SK-N-SH (cell line): ENCODE data around the gene SRGAP3. TPM values are rescaled to one million over a fixed set of nuclear protein-coding genes. Genes with fewer than 3 reads are reported as not detected.
A peak's percentile ranks its signal among the peaks of the same experiment; 100 is the strongest.

Experiments used
- CTCF ChIA-PET: fragments of 300-600, 350-600 bp; formaldehyde crosslinking; extraction: SDS; loops from one replicate; lab custom pipeline; 2021; lab: Yijun Ruan, JAX
- POLR2A ChIA-PET: fragments of 350-600 bp; sonication (Branson Sonifier 250); formaldehyde crosslinking; extraction: SDS; loops from one replicate; lab custom pipeline; 2020; ENCODE audit warnings: antibody characterized with exemption, inconsistent platforms; lab: Yijun Ruan, JAX
- DNase-seq: peaks from one replicate; pipeline ENCODE4 v3.0.0; 2012
- H2AFZ ChIP-seq: fragments of 200-600 bp; sonication (generic); 2 replicates; pipeline ENCODE4 v1.8.1; 2016; ENCODE audit warnings: antibody characterized with exemption, mild to moderate bottlenecking, low read depth
- H3F3A ChIP-seq: fragments of 200-600 bp; sonication (generic); replicated peaks from 2 replicates; pipeline ENCODE3; 2016; ENCODE audit warnings: antibody characterized with exemption, mild to moderate bottlenecking; ENCODE audit not compliant: insufficient read depth
- H3K27ac ChIP-seq, 2 experiments: fragments of 200-500 bp in 1 of 2; fragments of 200-600 bp in 1 of 2; sonication (Bioruptor generic) in 1 of 2; sonication (generic), shearing (Covaris generic) in 1 of 2; 2 replicates each; pipeline versions ENCODE4 v1.5.1 to v1.6.1; 2014 to 2016; ENCODE audit warnings: low read depth in 2 of 2, inconsistent platforms in 1 of 2, low read length in 1 of 2, mild to moderate bottlenecking in 1 of 2, mixed read lengths in 1 of 2
- H3K27me3 ChIP-seq: fragments of 200-600 bp; sonication (generic), shearing (Covaris generic); 2 replicates; pipeline ENCODE4 v1.6.1; 2016; ENCODE audit warnings: mixed run types; ENCODE audit not compliant: insufficient read depth
- H3K36me3 ChIP-seq, 2 experiments: fragments of 200-500 bp in 1 of 2; fragments of 200-600 bp in 1 of 2; sonication (Bioruptor generic) in 1 of 2; sonication (generic) in 1 of 2; replicated peaks in 1 of 2; 2 replicates each; pipeline versions ENCODE3 to v1.5.1; 2014 to 2016; ENCODE audit warnings: low read length in 1 of 2, mild to moderate bottlenecking in 1 of 2; ENCODE audit not compliant: insufficient read depth in 2 of 2, control insufficient read depth in 1 of 2
- H3K4me1 ChIP-seq, 2 experiments: fragments of 200-500 bp in 1 of 2; fragments of 200-600 bp in 1 of 2; sonication (Bioruptor generic) in 1 of 2; sonication (generic), shearing (Covaris generic) in 1 of 2; 2 replicates each; pipeline versions ENCODE4 v1.5.1 to v1.6.1; 2014 to 2016; ENCODE audit warnings: low read depth in 1 of 2, low read length in 1 of 2, mixed run types in 1 of 2; ENCODE audit not compliant: insufficient read depth in 2 of 2, control insufficient read depth in 1 of 2
- H3K4me2 ChIP-seq: fragments of 200-600 bp; sonication (generic), shearing (Covaris generic); 2 replicates; pipeline ENCODE4 v1.6.1; 2017; ENCODE audit warnings: mixed run types
- H3K4me3 ChIP-seq, 2 experiments: fragments of 200-500 bp in 1 of 2; fragments of 200-600 bp in 1 of 2; sonication (Bioruptor generic) in 1 of 2; sonication (generic), shearing (Covaris generic) in 1 of 2; 2 replicates each; pipeline versions ENCODE4 v1.5.1 to v1.8.1; 2014 to 2016; ENCODE audit warnings: low read depth in 2 of 2, inconsistent platforms in 1 of 2, low read length in 1 of 2, mild to moderate bottlenecking in 1 of 2, mixed read lengths in 1 of 2, moderate library complexity in 1 of 2
- H3K79me2 ChIP-seq: fragments of 200-600 bp; sonication (generic); 2 replicates; pipeline ENCODE4 v1.8.1; 2017; ENCODE audit warnings: mild to moderate bottlenecking; ENCODE audit not compliant: insufficient read depth
- H3K9ac ChIP-seq: fragments of 200-600 bp; sonication (generic); 2 replicates; pipeline ENCODE4 v1.6.1; 2017; ENCODE audit warnings: mixed run types
- H3K9me2 ChIP-seq: fragments of 200-600 bp; sonication (generic); 2 replicates; pipeline ENCODE4 v1.6.1; 2017; ENCODE audit warnings: mixed run types
- H3K9me3 ChIP-seq: fragments of 200-600 bp; sonication (generic); 2 replicates; pipeline ENCODE4 v1.6.1; 2017; ENCODE audit warnings: mixed run types, mild to moderate bottlenecking, moderate library complexity
- H4K20me1 ChIP-seq: fragments of 200-600 bp; sonication (generic); 2 replicates; pipeline ENCODE4 v1.6.1; 2017; ENCODE audit warnings: mild to moderate bottlenecking, mixed run types; ENCODE audit not compliant: insufficient read depth
- ELF1 ChIP-seq: IDR thresholded peaks from 2 replicates; pipeline ENCODE4 v1.4.0; 2012
- EZH2phosphoT487 ChIP-seq: fragments of 200-600 bp; sonication (generic); IDR thresholded peaks from 2 replicates; pipeline ENCODE4 v1.6.1; 2017; ENCODE audit warnings: low read depth, mixed run types, mild to moderate bottlenecking, antibody characterized with exemption, moderate library complexity, borderline replicate concordance
- FOSL2 ChIP-seq: IDR thresholded peaks from 2 replicates; pipeline ENCODE4 v1.4.0; 2012; ENCODE audit warnings: low read depth, mild to moderate bottlenecking, moderate library complexity, borderline replicate concordance
- FOXJ3 ChIP-seq: sonication (generic); formaldehyde crosslinking; IDR thresholded peaks from 2 replicates; pipeline ENCODE4 v1.5.1; 2020; ENCODE audit warnings: mild to moderate bottlenecking, missing genetic modification reagents
- IRF3 ChIP-seq: fragments of 150-350 bp; IDR thresholded peaks from 2 replicates; pipeline ENCODE4 v1.6.1; 2016; ENCODE audit warnings: mild to moderate bottlenecking, low read depth, low read length
- MAX ChIP-seq: IDR thresholded peaks from 2 replicates; pipeline ENCODE4 v1.4.0; 2012; ENCODE audit warnings: low read depth
- MXI1 ChIP-seq: IDR thresholded peaks from 2 replicates; pipeline ENCODE4 v1.6.1; 2012; ENCODE audit warnings: mild to moderate bottlenecking, low read depth, low read length, improper control_type of control experiment
- NFIC ChIP-seq: IDR thresholded peaks from 2 replicates; pipeline ENCODE4 v1.4.0; 2012; ENCODE audit warnings: borderline replicate concordance
- POLR2AphosphoS5 ChIP-seq: IDR thresholded peaks from 2 replicates; pipeline ENCODE4 v1.6.1; 2012; ENCODE audit warnings: low read depth, low read length
- RAD21 ChIP-seq: IDR thresholded peaks from 2 replicates; pipeline ENCODE4 v1.6.1; 2012; ENCODE audit warnings: mild to moderate bottlenecking, low read length
- RXRA ChIP-seq: IDR thresholded peaks from 2 replicates; pipeline ENCODE4 v1.4.0; 2012; ENCODE audit warnings: low read depth, mild to moderate bottlenecking, borderline replicate concordance
- SIN3A ChIP-seq: IDR thresholded peaks from 2 replicates; pipeline ENCODE4 v1.6.1; 2012; ENCODE audit warnings: low read depth, mild to moderate bottlenecking, low read length, moderate library complexity, borderline replicate concordance
- TCF12 ChIP-seq: IDR thresholded peaks from 2 replicates; pipeline ENCODE4 v1.4.0; 2012
- TEAD4 ChIP-seq: IDR thresholded peaks from 2 replicates; pipeline ENCODE4 v1.4.0; 2012; ENCODE audit warnings: mild to moderate bottlenecking, borderline replicate concordance; ENCODE audit not compliant: insufficient read depth
- USF1 ChIP-seq: IDR thresholded peaks from 2 replicates; pipeline ENCODE4 v1.4.0; 2012; ENCODE audit warnings: low read depth, borderline replicate concordance
- YY1 ChIP-seq: IDR thresholded peaks from 2 replicates; pipeline ENCODE4 v1.4.0; 2012; ENCODE audit warnings: low read depth, mild to moderate bottlenecking
- ZBTB33 ChIP-seq: IDR thresholded peaks from 2 replicates; pipeline ENCODE4 v1.4.0; 2012; ENCODE audit warnings: low read depth, borderline replicate concordance
- WGBS: methylation state at CpG from one replicate; pipeline ENCODE4 v1.1.6; 2017; ENCODE audit warnings: low lambda C conversion rate; 5-methylcytosine and 5-hydroxymethylcytosine counted together
- polyA plus RNA-seq, 3 experiments: library from polyadenylated mRNA; depleted of rRNA; stranded (reverse); fragments of >200 nt; gene quantifications; 2 replicates each; pipeline ENCODE4 v1.2.3, GENCODE V29; 2012

Gene SRGAP3
- polyA plus RNA-seq, 1 of the 3 experiments (the other 2 are of a cell fraction) = 2.8 TPM

GRCh38 chr3:9105421-9105820, 144.0 kb downstream of the SRGAP3 start:
- Histone ChIP-seq H2AFZ (no peak overlapping the region), H3K4me3 (no peak overlapping the region), H3K9ac (no peak overlapping the region), H3K4me1 (peaks cover 0 to 6% of the 10 kb centered on the region in 2 experiments; a peak in 1 of 4 replicates), H3K9me3 (no peaks in the 10 kb centered on the region), H3K9me2 (no peaks in the 10 kb centered on the region), H3K27me3 (no peaks in the 10 kb centered on the region), H3K36me3 (no peaks in the 10 kb centered on the region), H3K27ac (no peak overlapping the region), H3F3A (no peaks in the 10 kb centered on the region), H3K79me2 (no peaks in the 10 kb centered on the region), H3K4me2 (no peak overlapping the region), H4K20me1 (no peaks in the 10 kb centered on the region)
- DNase-seq = no peak
- ChIA-PET CTCF (no interaction called here), POLR2A (no interaction called here)
- WGBS = no CpG with 5 or more reads among the region's 1 CpG
- no peak for TF ChIP-seq POLR2AphosphoS5
- TF ChIP-seq FOSL2 = no peak

GRCh38 chr3:9104121-9104520, 145.3 kb downstream of the SRGAP3 start:
- Histone ChIP-seq H3K4me3 (no peak overlapping the region), H3K27me3 (no peaks in the 10 kb centered on the region), H3K36me3 (no peaks in the 10 kb centered on the region), H3K9me3 (no peaks in the 10 kb centered on the region), H2AFZ (no peak overlapping the region), H3K4me1 (peaks cover 0 to 5% of the 10 kb centered on the region in 2 experiments; a peak in 1 of 4 replicates), H3K9me2 (no peaks in the 10 kb centered on the region), H4K20me1 (no peaks in the 10 kb centered on the region), H3K27ac (no peak overlapping the region), H3K9ac (no peak overlapping the region), H3K4me2 (no peak overlapping the region), H3F3A (no peaks in the 10 kb centered on the region)
- no peak for DNase-seq
- ChIA-PET CTCF (no interaction called here), POLR2A (no interaction called here)
- no peak for TF ChIP-seq ELF1
- TF ChIP-seq ZBTB33 = no peak
- TF ChIP-seq USF1 = no peak
- no peak for TF ChIP-seq YY1
- TF ChIP-seq FOXJ3 = no peak
- no peak for TF ChIP-seq TCF12
- TF ChIP-seq, all 33 proteins: peak for 0
- WGBS = 71% methylated on average over 4 of the region's 4 CpGs
- H3K79me2 ChIP-seq = no peaks in the 10 kb centered on the region

- Histone ChIP-seq H3K4me2 (no peak overlapping the region), H2AFZ (no peak overlapping the region), H3K9me2 (no peaks in the 10 kb centered on the region), H3K27ac (no peak overlapping the region; a peak in 1 of 4 replicates), H3K4me3 (no peak overlapping the region), H3K9me3 (no peaks in the 10 kb centered on the region), H3K4me1 (peaks cover 0 to 6% of the 10 kb centered on the region in 2 experiments; a peak in 1 of 4 replicates), H4K20me1 (no peaks in the 10 kb centered on the region), H3F3A (no peaks in the 10 kb centered on the region), H3K9ac (no peak overlapping the region), H3K79me2 (no peaks in the 10 kb centered on the region), H3K36me3 (no peaks in the 10 kb centered on the region), H3K27me3 (no peaks in the 10 kb centered on the region)
- peak; percentile 47 for DNase-seq
- CTCF ChIA-PET = interaction anchor here (0.6 to 1.6 kb wide), 7 partner anchors 17 to 114 kb away, joined by 3 to 4 read pairs (median 4); no protein-coding TSS in a partner anchor
- WGBS = 83% methylated on average over 12 of the region's 12 CpGs
- POLR2A ChIA-PET = no interaction called here
- TF ChIP-seq ELF1 = no peak
- no peak for TF ChIP-seq RAD21
- no peak for TF ChIP-seq FOXJ3
- no peak for TF ChIP-seq NFIC
- no peak for TF ChIP-seq RXRA
- TF ChIP-seq IRF3 = no peak
- TF ChIP-seq YY1 = no peak
- no peak for TF ChIP-seq MXI1
- TF ChIP-seq MAX = no peak
- no peak for TF ChIP-seq EZH2phosphoT487
- TF ChIP-seq TCF12 = no peak
- TF ChIP-seq TEAD4 = no peak
- no peak for TF ChIP-seq SIN3A
Measured at GRCh38 chr3:9102240-9102981, 147.0 kb downstream of the SRGAP3 start.
